Measurements from ENCODE around the gene AP3S1.

AP3S1 gene

DNA sequence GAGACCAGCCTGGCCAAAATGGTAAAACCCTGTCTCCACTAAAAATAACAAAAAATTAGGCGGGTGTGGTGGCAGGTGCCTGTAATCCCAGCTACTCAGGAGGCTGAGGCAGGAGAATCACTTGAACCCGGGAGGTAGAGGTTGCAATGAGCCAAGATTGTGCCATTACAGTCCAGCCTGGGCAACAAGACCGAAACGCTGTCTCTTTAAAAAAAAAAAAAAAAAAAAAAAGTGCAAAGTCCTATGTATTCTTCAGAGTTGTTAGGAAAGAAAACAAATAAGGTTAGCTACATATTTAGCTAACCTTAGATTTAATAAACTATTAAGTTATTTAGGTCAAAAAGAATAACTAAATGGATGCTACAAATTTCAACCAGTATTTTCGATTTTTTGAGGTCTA is 11.8 kb upstream of the AP3S1 start:
- no peak for DNase-seq

- DNase-seq: peak; percentile 25
Measured at GRCh38 chr5:115831163-115831768, 10.5 kb upstream of the AP3S1 start.

DNA sequence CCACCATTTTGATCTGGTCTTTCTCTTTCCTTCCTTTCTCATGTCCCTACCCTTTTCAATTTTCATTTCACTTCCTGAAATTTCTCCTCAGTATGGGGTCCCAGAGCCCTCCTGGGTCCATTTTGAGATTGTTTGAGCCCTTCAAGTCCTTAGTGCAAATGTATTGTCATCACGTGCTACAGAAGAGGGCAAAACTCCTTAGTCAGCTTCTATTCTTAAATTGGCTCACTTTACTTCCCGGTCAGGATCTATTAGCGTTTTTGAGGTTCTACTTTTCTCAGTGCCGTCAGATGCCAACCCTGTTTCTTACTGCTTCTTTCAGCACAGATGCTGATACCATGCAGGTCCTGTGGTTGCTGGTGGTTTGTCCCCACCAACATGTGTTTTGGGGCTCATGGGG is 6.3 kb upstream of the AP3S1 start:
- DNase-seq: no peak

- DNase-seq: peak; percentile 45
Measured at GRCh38 chr5:115838885-115839518, 2.7 kb upstream of the AP3S1 start.

GRCh38 chr5:115840873-115841272 is 862 bp upstream of the AP3S1 start:
- DNase-seq: no peak

GRCh38 chr5:115842089-115842935 is 577 bp downstream of the AP3S1 start:
- peak; percentile 52 for DNase-seq

DNA sequence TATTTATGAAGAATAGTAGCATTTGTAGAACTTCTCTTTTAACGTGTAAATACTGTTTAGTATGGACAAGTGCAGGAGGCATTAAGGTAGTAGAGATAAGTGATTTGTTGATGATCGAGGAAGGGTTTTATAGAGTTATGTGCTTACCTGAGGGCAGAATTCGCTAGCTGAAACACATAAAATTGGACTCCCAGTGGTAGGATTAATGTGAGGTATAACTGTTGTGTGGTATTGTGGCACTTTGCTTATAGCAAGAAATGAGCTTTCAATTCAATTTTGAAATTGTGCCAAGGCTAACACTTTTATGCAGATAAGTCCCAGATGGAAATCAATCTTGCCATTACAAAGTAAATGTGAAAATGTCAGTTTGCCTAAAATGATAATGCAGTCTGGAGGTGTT is 1.2 kb downstream of the AP3S1 start:
- peak; percentile 13 for DNase-seq

- no peak for DNase-seq
Measured at GRCh38 chr5:115843444-115844130, 1.9 kb downstream of the AP3S1 start.

GRCh38 chr5:115844321-115844817 is 2.6 kb downstream of the AP3S1 start:
- DNase-seq: no peak

DNA sequence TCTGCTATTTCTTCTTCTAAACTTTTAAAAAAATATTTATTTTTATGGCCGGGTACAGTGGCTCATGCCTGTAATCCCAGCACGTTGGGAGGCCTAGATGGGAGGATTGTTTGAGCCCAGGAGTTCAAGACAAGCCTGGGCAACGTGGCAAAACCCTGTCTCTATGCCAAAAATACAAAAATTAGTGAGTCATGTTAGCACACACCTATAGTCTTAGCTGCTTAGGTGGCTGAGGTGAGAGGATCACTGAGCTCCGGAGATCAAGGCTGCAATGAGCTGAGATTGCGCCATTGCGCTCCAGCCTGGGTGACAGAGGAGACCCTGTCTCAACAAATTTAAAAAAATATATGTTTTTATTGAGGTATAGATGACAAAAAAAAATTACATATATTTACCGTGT is 5.6 kb downstream of the AP3S1 start:
- DNase-seq: no peak

DNA sequence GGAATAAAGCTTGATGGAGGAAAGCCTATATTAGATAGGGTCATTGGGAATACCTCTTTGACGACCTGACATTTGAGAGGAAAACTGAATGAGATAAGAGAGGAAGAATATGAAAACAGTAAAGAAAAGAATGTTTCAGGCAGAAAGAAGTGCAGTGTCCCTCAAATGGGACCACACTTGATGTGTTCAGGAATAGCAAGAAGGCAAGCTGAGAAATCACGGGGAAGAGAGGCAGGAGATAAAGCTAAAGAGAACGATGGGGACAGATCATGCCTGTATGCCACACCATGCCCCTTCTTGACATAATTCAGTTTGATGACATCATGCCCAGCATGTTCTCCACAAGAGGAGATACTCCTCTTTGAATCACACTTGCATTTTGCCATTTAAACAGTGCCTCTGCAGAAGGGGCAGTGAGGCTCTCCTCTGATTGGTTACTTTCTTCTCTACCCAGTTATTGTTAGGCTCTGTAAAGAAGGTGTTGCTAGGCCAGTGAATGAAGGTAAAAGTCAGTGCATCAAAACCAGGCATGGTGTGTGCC is 7.6 kb downstream of the AP3S1 start:
- no peak for DNase-seq

- no peak for DNase-seq
Measured at GRCh38 chr5:115850744-115851416, 9.1 kb downstream of the AP3S1 start.

DNA sequence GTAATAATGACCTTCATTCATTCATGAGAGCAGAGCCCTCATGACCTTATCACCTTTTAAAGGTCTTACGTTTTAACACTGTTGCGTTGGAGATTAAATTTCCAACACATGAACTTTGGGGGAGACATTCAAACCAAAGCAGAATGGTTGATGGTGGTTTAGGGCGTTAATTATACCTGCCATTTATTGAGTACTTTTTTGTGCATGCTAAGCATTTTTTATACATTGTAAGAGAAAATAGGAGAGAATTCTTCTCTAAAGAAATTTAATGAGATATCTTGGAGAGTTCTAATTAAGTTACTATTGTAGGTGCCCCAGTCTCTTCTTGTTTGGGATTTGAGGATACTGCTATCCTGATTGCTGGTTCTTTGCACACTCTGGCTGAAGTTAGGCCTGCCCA is 12.4 kb downstream of the AP3S1 start:
- DNase-seq: no peak

DNA sequence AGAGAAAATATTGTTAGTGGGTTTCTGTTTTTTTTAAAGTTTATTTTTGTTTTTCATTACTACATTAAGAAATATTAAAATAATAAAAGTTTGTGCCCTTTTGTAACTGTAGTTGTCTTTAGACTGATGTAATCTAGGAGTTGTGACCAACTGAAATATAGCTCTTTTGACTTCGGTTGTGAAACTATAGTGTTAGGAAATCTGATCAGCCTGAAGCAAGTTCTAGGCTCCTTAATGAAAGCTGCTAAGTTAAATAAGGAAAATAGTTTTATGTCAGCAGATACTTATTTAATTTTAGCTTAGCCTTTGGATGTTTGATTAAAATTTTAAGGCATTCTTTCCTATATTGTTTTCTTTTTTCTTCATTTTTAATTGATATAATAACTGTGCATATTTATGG is 14.2 kb downstream of the AP3S1 start:
- DNase-seq: no peak

DNA sequence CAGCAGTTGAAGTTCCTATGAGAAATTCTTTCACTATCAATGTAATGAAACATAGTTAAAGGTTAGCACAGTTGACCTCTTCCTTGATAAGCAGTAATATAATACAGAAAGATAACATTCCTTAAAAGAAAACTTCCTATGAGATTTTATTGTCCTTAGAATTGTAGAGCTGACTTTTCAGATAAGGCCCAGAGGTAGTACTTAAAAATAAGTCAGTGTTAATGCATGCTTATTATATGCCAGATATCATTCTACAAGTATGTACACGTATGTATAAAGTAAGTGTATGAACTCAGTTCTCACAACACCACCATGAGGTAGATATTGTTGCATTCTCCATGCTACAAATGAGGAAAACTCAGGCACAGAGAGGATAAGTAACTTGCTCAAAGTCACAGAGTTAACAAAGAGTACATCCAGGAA is 15.3 kb downstream of the AP3S1 start:
- no peak for DNase-seq

- no peak for DNase-seq
Measured at GRCh38 chr5:115857626-115858349, 16.1 kb downstream of the AP3S1 start.

- no peak for DNase-seq
Measured at GRCh38 chr5:115858396-115858795, 16.7 kb downstream of the AP3S1 start.

GRCh38 chr5:115859378-115859777 is 17.6 kb downstream of the AP3S1 start:
- no peak for DNase-seq

DNA sequence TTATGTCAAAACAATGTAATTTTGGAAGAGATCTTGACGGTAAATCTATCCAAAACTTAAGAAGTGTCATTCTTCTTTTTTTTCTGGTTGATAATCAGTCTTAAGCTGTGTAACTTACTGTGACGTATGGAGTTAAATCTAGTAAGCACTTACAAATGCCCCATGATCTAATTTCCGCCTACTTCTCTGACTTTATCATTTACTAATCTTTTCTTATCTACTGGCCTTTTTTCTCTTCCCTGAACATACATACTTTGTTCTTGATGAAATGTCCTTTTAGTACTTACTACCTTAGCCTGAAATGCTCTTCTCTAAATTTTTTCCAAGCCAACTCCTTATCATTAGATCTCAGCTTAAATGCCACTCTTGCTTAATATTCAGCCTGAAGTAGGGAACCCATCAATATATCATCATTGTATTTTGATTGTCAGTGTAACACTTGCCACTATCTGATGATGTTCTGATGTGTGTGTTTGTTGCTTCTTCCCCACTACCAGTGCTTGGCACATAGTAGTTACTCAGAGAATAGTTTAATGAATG is 27.6 kb downstream of the AP3S1 start:
- no peak for DNase-seq

- DNase-seq: no peak
Measured at GRCh38 chr5:115872447-115872846, 30.7 kb downstream of the AP3S1 start.

DNA sequence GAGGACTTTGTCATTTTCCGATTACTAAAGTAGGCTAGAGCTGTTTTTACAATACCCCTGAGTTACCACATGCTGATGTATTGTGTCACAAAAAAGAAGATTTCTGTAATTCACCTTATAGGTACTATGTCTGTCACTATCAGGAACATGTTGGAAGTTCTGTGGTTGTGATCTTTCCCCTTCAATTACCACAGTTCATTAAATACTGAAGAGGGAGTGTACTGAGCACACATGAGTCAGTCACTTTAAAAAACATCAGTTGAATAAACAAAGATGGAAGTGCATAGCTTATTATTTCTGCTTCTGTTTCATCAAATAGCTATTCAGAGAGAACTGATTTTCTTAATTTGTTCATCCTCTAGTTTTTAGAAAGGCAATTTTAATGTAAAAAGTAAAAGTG is 31.7 kb downstream of the AP3S1 start:
- peak; percentile 59 for DNase-seq

All from NCI-H748 treated with DMSO at 0.1 percent for 48 hours (cell line).